LNCaP clone FGC (cell line): ENCODE data around the gene NUTF2.

Experiments used
- DNase-seq: peaks from one replicate; pipeline ENCODE4 v3.0.0-alpha.2; 2011; ENCODE audit warnings: low read depth
- H3K4me3 ChIP-seq: 2 replicates; pipeline ENCODE4 v1.5.1; 2011; ENCODE audit warnings: mild to moderate bottlenecking, low read depth, low read length, control low read depth
- CTCF ChIP-seq: IDR thresholded peaks from 2 replicates; pipeline ENCODE4 v1.5.1; 2012; ENCODE audit warnings: mild to moderate bottlenecking; ENCODE audit not compliant: control insufficient read depth, insufficient read depth; ENCODE audit errors: extremely low read depth

NUTF2 gene

GRCh38 chr16:67845291-67846062, 1.3 kb upstream of the NUTF2 start:
- no peak for DNase-seq
- H3K4me3 ChIP-seq, result peak overlapping the region; percentile 99
- TF ChIP-seq CTCF, result no peak

- TF ChIP-seq CTCF, result no peak
- peak overlapping the region; percentile 99 for H3K4me3 ChIP-seq
- DNase-seq, result no peak
Observed at GRCh38 chr16:67846063-67846319, 742 bp upstream of the NUTF2 start.

- no peak for TF ChIP-seq CTCF
- peak within 1 kb of the TSS; percentile 99 for H3K4me3 ChIP-seq
- no peak for DNase-seq
Observed at GRCh38 chr16:67847064-67847861, 530 bp downstream of the NUTF2 start, which contains the start of gene CENPT. Gene CENPT, minus strand, starts transcription at chr16:67847693. Its CDS starts 13,834 bp downstream, at chr16:67833859.

- DNase-seq, result no peak
- no peak for TF ChIP-seq CTCF
- H3K4me3 ChIP-seq, result peak overlapping the region; percentile 99
Observed at GRCh38 chr16:67848118-67848517, 1.4 kb downstream of the NUTF2 start.

GRCh38 chr16:67853670-67854069, 6.9 kb downstream of the NUTF2 start:
- H3K4me3 ChIP-seq, result no peak overlapping the region
- TF ChIP-seq CTCF, result no peak
- no peak for DNase-seq

GRCh38 chr16:67855789-67856188, 9.1 kb downstream of the NUTF2 start:
- no peak for DNase-seq
- H3K4me3 ChIP-seq, result no peak overlapping the region
- TF ChIP-seq CTCF, result no peak
